ENCODE results near the gene PPP1R12B.
"Not testable (repeated sequence)": the region's sequence is repeated elsewhere in the genome, so short reads cannot be mapped to it uniquely, and the experiment has no call there.

The PPP1R12B gene

GRCh38 chr1:202584707-202585589 lies 236.4 kb downstream of the PPP1R12B start:
- no peak for DNase-seq (ENCODE audit: low read depth)

- DNase-seq (ENCODE audit: low read depth), result peak; percentile 76
Observed at GRCh38 chr1:202585590-202585933, 237.1 kb downstream of the PPP1R12B start.

- peak; percentile 60 for DNase-seq (ENCODE audit: low read depth)
Observed at GRCh38 chr1:202586018-202586821, 237.7 kb downstream of the PPP1R12B start.

GRCh38 chr1:202586871-202587270 lies 238.4 kb downstream of the PPP1R12B start:
- no peak for DNase-seq (ENCODE audit: low read depth)

GRCh38 chr1:202587859-202588485 lies 239.5 kb downstream of the PPP1R12B start:
- DNase-seq (ENCODE audit: low read depth), result no peak

- no peak for DNase-seq (ENCODE audit: low read depth)
Observed at GRCh38 chr1:202588503-202589189, 240.1 kb downstream of the PPP1R12B start.

- peak; percentile 100 for DNase-seq (ENCODE audit: low read depth)
Observed at GRCh38 chr1:202589190-202589930, 240.9 kb downstream of the PPP1R12B start.

GRCh38 chr1:202590126-202590525 lies 241.6 kb downstream of the PPP1R12B start:
- no peak for DNase-seq (ENCODE audit: low read depth)

- DNase-seq (ENCODE audit: low read depth), result no peak
Observed at GRCh38 chr1:202590975-202591411, 242.5 kb downstream of the PPP1R12B start.

- DNase-seq (ENCODE audit: low read depth), result no peak
Observed at GRCh38 chr1:202591515-202591914, 243.0 kb downstream of the PPP1R12B start.

GRCh38 chr1:202592146-202592545 lies 243.6 kb downstream of the PPP1R12B start:
- DNase-seq (ENCODE audit: low read depth), result no peak

GRCh38 chr1:202593845-202594244 lies 245.3 kb downstream of the PPP1R12B start:
- peak; percentile 37 for DNase-seq (ENCODE audit: low read depth)

GRCh38 chr1:202596638-202597037 lies 248.1 kb downstream of the PPP1R12B start:
- no peak for DNase-seq (ENCODE audit: low read depth)

GRCh38 chr1:202597090-202597761 lies 248.7 kb downstream of the PPP1R12B start:
- DNase-seq (ENCODE audit: low read depth), result no peak

GRCh38 chr1:202599669-202600431 lies 251.4 kb downstream of the PPP1R12B start:
- DNase-seq (ENCODE audit: low read depth), result peak; percentile 88

GRCh38 chr1:202600432-202601041 lies 252.0 kb downstream of the PPP1R12B start:
- no peak for DNase-seq (ENCODE audit: low read depth)

GRCh38 chr1:202603435-202603834 lies 254.9 kb downstream of the PPP1R12B start:
- DNase-seq (ENCODE audit: low read depth), result no peak

- DNase-seq (ENCODE audit: low read depth), result no peak
Observed at GRCh38 chr1:202605515-202605914, 257.0 kb downstream of the PPP1R12B start.

- DNase-seq (ENCODE audit: low read depth), result not testable (repeated sequence)
Observed at GRCh38 chr1:202612036-202612435, 263.5 kb downstream of the PPP1R12B start.
